DND-41 (cell line): ENCODE data around the gene TRIM14.

Experiments
- ATAC-seq: fragments of 200-7000 bp; cut with Tn5 transposase; 3 replicates; pipeline ENCODE4 v1.9.1; 2021; ENCODE audit warnings: low read depth; ENCODE audit not compliant: insufficient read depth
- DNase-seq: peaks from one replicate; pipeline ENCODE4 v3.0.0-alpha.2; 2020
- H2AFZ ChIP-seq: 2 replicates; pipeline ENCODE4 v1.6.0; 2012; ENCODE audit warnings: low read depth, low read length
- H3K27ac ChIP-seq: 2 replicates; pipeline ENCODE4 v1.5.1; 2012; ENCODE audit warnings: low read length, inconsistent platforms
- H3K27me3 ChIP-seq: fragments of 200-600 bp; sonication (generic); 2 replicates; pipeline ENCODE4 v1.6.0; 2012; ENCODE audit warnings: low read length, mild to moderate bottlenecking, inconsistent platforms; ENCODE audit not compliant: insufficient read depth, poor library complexity
- H3K36me3 ChIP-seq: 2 replicates; pipeline ENCODE4 v1.5.1; 2012; ENCODE audit warnings: low read length, inconsistent platforms; ENCODE audit not compliant: insufficient read depth
- H3K4me1 ChIP-seq: 2 replicates; pipeline ENCODE4 v1.5.1; 2012; ENCODE audit warnings: mild to moderate bottlenecking, low read length; ENCODE audit not compliant: insufficient read depth
- H3K4me2 ChIP-seq: 2 replicates; pipeline ENCODE4 v1.6.0; 2012; ENCODE audit warnings: mild to moderate bottlenecking, moderate library complexity, low read length, inconsistent platforms; ENCODE audit not compliant: insufficient read depth
- H3K4me3 ChIP-seq, 2 experiments: fragments of 200-600 bp in 1 of 2; shearing (Covaris generic) in 1 of 2; 2 replicates each; pipeline ENCODE4 v1.5.1; 2012 to 2016; ENCODE audit warnings: inconsistent platforms in 2 of 2, low read length in 2 of 2, mild to moderate bottlenecking in 2 of 2, low read depth in 1 of 2, moderate library complexity in 1 of 2
- H3K79me2 ChIP-seq: 2 replicates; pipeline ENCODE4 v1.6.0; 2012; ENCODE audit warnings: low read length, inconsistent platforms; ENCODE audit not compliant: insufficient read depth
- H3K9ac ChIP-seq: 2 replicates; pipeline ENCODE4 v1.6.0; 2012; ENCODE audit warnings: low read depth, mild to moderate bottlenecking, inconsistent platforms, low read length, moderate library complexity
- H3K9me3 ChIP-seq: 2 replicates; pipeline ENCODE4 v1.5.1; 2012; ENCODE audit warnings: low read length, moderate library complexity, mild to moderate bottlenecking, inconsistent platforms; ENCODE audit not compliant: insufficient read depth, severe bottlenecking
- H4K20me1 ChIP-seq: 2 replicates; pipeline ENCODE4 v1.6.0; 2012; ENCODE audit warnings: low read length; ENCODE audit not compliant: insufficient read depth
- CTCF ChIP-seq: IDR thresholded peaks from 2 replicates; pipeline ENCODE4 v1.5.1; 2012; ENCODE audit warnings: borderline replicate concordance, low read length, moderate library complexity, mild to moderate bottlenecking; ENCODE audit not compliant: poor library complexity, severe bottlenecking; ENCODE audit errors: extremely low read depth
- EZH2 ChIP-seq: IDR thresholded peaks from 3 replicates; pipeline ENCODE4 v1.6.1; 2012; ENCODE audit warnings: borderline replicate concordance, low read depth, mild to moderate bottlenecking, moderate library complexity, low read length, inconsistent platforms; ENCODE audit not compliant: severe bottlenecking

Gene TRIM14

GRCh38 chr9:98148486-98148885 is 29.5 kb upstream of the TRIM14 start:
- no peak overlapping the region for H3K9ac ChIP-seq
- TF ChIP-seq CTCF (no peak), EZH2 (no peak)
- no peaks in the 10 kb centered on the region for H4K20me1 ChIP-seq
- H3K27me3 ChIP-seq = no peaks in the 10 kb centered on the region
- DNase-seq (no peak), ATAC-seq (no peak)
- H3K79me2 ChIP-seq = no peaks in the 10 kb centered on the region
- H3K27ac ChIP-seq = no peak overlapping the region
- H3K4me2 ChIP-seq = no peak overlapping the region
- H3K9me3 ChIP-seq = no peaks in the 10 kb centered on the region
- H2AFZ ChIP-seq = no peak overlapping the region
- no peak overlapping the region for H3K4me3 ChIP-seq
- no peaks in the 10 kb centered on the region for H3K4me1 ChIP-seq
- no peaks in the 10 kb centered on the region for H3K36me3 ChIP-seq

- Histone ChIP-seq H2AFZ (no peak overlapping the region), H3K27me3 (no peaks in the 10 kb centered on the region), H3K4me1 (no peaks in the 10 kb centered on the region), H3K79me2 (no peaks in the 10 kb centered on the region), H3K4me2 (no peak overlapping the region), H3K36me3 (no peaks in the 10 kb centered on the region), H3K27ac (no peak overlapping the region), H3K4me3 (no peak overlapping the region), H3K9me3 (no peaks in the 10 kb centered on the region), H4K20me1 (no peaks in the 10 kb centered on the region), H3K9ac (no peak overlapping the region)
- DNase-seq (no peak), ATAC-seq (no peak)
- TF ChIP-seq EZH2 (no peak), CTCF (no peak)
These were observed 28.6 kb upstream of the TRIM14 start for GRCh38 chr9:98147582-98147981.

- DNase-seq (no peak), ATAC-seq (no peak)
- Histone ChIP-seq H3K9me3 (no peaks in the 10 kb centered on the region), H2AFZ (no peak overlapping the region), H4K20me1 (no peaks in the 10 kb centered on the region), H3K9ac (no peak overlapping the region), H3K4me1 (no peaks in the 10 kb centered on the region; the same call in 1 of the 2 replicates), H3K4me2 (no peak overlapping the region), H3K27ac (no peak overlapping the region), H3K36me3 (no peaks in the 10 kb centered on the region), H3K27me3 (no peaks in the 10 kb centered on the region), H3K4me3 (no peak overlapping the region), H3K79me2 (no peaks in the 10 kb centered on the region)
- TF ChIP-seq CTCF = no peak
- no peak for TF ChIP-seq EZH2
These were observed 27.3 kb upstream of the TRIM14 start for GRCh38 chr9:98146101-98146991.
